ENCODE data around the gene TNNT3.
"Not testable (repeated sequence)": the region's sequence is repeated elsewhere in the genome, so short reads cannot be mapped to it uniquely, and the experiment has no call there.

The TNNT3 gene

GRCh38 chr11:1881442-1882264, 37.9 kb upstream of the TNNT3 start:
- no peak for DNase-seq

DNA sequence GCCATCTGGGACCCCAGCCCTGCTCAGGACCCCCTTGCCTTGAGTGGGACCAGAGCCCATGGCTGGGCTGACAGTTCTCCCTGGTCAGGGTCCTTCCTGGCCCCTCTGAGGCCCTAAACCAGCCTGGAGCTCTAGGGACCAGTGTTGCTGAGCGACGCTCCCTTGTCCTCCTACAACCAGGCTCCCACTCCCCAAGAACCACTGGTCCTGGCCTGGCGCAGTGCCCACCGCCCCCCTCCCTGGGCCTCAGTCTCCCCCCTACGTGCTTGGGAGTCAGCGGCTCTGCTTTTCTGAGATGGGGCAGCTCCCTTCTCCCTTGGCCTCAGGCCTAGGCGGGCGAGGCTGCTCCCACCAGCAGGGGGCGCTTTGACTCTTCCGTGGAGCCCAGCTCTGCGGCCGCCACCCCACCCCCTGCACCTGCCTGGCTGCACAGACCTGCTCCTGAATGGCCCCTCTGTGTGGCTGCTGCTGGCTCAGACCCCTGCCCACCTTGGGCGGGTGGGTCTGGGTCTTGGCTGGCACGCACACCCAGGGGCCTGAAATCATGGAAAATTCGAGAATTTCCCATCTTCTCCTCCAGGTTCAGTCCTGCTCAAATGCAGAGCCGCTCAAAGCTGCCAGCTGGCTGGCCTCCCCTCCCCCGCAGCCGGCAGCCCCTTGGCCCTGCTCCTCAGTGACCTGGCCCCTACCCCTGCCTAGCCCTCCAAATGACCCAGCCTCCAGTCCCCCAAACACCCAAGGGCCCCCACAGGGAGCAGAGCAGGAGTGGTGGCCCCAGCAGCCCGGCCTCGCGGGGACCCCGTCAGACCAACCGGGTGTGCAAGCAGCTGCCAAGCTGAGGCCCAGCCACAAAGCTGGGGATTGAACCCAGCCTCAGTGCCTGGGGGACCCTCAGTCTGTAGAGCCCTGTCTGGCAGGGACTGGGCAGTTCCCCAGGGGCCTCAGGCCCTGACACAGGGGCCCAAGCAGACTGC, 37.0 kb upstream of the TNNT3 start:
- peak; percentile 79 for DNase-seq

DNA sequence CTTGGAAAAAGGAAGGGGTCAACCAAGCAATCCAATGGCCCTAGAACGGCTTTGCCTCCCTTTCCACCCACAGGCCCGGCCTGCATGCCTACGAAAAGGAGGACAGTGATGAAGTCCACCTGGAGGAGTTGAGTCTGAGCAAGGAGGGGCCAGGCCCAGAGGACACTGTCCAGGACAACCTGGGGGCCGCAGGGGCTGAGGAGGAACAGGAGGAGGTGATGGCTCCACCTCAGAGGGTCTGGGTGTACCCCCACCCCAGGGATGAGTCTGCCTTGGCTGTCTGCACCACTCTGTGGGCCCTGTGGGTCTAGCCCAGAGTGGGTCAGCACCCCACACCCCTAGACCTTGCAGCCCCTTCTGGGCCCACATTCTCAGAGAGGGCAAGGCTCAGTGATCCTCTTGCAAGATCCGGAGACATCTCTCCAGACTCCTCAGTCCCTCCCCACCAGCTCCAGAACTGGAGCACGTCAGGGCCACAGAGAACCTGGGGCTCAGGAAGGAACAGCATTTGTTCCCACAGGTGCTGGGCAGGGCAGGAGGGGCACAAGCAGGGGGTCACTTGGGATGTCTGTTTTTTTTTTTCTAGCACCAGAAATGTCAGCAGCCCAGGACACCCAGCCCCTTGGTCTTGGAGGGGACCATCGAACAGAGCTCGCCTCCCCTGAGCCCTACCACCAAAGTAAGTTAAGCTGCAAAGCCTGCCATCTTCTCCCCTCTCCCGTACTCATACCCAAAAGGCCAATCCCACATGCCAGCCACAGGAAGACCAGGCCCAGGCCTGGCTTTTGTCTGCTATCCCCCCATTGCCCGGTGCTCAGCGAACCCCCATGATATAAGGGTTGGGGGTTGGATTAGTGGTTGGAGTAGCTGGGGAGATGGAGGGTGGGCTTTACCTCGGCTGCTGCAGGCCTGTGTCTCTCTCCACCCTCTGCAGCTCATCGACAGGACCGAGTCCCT, 35.9 kb upstream of the TNNT3 start:
- DNase-seq, result no peak

DNA sequence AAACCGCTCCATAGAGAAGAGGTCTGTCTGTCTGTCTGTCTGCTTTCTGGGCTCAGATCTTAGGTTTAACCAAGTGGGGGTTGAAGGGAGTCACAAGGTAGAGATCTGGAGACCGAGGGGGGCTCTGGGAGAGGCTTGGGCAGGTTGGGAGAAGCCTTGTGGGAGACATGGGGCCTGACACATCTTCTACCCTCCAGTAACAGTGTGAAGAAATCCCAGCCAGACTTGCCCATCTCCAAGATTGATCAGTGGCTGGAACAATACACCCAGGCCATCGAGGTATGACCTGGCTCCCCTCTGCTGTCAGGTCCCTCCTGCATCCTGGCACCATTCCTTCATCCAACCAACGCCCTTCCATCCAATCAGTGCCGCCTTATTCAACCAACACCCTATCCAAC, 35.2 kb upstream of the TNNT3 start:
- DNase-seq, result no peak

DNA sequence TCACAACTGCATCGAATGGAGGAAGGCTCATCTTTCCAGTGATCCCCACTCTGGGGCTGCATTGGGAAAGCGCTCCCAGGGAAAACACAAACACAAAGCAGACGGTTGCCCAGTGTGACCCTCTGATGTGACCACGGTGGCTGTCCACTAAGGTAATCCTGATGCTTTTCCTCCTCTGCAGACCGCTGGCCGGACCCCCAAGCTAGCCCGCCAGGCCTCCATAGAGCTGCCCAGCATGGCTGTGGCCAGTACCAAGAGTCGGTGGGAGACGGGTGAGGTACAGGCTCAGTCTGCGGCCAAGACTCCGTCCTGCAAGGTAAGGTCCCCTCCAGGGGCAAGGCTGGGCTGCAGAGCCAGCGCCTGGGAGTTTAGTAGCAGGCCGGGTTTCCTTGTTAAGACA, 33.0 kb upstream of the TNNT3 start:
- DNase-seq, result not testable (repeated sequence)

- no peak for DNase-seq
Measured at GRCh38 chr11:1887451-1888346, 31.8 kb upstream of the TNNT3 start.

GRCh38 chr11:1888347-1888753, 31.2 kb upstream of the TNNT3 start:
- DNase-seq, result no peak

DNA sequence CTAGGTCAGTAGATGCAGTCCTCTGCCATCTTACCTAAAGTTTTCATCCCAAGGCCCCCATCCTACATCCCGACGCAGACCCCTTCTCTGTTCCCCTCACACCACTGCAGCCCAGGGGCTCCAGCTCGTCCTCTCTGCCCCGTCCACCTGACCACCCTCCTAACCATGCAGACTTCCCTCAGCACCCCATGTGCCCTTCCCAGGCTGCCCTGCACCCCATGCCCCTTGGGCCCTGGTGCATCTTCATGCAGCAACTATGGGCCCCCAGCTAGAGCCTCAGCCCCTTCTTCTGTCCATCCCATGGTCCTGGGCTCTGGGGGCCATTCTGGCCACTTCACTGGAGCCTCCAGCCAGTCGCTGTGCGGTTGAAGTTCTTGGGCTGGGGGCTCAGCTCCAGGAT, 30.7 kb upstream of the TNNT3 start:
- DNase-seq, result no peak

DNA sequence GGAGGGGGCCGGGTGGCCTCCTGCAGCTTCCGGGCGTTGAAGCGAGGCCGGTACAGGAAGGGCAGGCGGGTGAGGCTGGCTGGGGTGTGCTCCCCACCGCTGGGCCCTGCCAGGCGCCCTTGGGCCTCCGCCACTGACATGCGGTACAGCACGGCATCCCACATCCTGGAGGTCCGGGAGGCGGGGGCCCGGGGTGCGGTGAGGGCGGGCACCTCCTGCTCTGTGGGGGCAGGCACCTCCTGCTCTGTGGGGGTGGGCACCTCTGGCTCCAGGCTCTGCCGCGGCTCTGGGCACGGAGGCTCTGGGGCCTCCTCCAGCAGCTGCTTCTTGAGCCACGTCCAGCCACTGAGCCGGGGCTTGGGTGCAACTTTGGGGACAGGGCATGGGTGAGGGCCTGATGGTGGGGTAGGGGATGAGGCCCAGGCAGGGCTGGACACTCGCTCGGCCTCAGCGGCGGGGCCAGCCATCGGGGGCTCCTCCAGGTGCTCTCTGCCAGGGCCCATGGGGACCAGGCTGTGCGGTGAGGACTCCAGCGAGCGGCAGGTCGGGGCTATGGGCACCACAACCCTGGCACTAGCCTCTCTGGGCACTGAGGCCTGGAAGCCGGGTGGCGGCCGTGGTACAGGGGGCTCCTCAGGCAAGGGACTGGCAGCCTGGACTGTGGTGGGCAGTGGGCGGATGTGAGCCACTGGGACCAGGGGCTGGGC, 30.1 kb upstream of the TNNT3 start:
- DNase-seq, result peak; percentile 73

DNA sequence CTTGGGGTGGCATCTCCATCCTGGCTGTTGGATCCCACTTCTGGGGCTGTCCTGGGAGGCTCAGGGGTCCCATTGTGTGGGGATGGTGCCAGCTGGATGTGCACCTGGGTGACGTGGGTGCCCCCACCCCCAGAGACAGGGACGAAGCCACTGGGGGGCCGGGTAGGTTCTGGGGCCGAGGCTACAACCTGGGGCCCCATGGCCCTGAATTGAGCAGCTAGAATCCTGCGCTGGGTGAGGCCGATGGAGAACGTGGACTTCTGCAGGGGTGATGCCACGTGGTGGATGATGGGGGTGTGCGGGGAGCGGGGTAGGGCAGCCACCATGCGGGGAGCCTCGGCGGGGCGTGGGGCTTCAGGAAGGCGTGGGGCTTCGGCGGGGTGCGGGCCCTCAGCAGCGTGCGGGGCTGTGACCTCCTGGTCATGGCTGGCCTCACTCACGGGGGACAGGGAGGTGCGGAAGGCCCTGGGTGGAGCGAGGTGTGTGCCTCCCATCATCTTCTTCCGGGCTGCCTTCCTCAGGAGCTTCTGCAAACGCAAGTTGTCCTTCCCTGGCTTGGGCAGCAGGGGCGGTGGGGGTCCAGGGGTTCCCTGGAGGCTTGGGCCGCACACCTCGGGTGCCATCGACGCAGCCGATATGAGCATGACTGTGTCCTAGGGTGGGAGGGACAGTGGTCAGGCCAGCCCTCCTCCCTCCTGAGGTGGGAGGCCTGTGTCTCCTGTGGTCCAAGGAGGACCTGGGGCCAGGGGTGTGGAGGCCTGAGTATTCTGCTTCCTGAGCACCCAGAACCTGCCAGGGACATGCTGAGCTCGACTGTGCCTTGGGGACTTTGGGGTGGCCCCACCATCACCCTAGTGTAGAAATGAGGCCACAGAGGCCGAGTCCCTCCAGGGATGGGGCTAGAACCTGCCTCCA, 29.3 kb upstream of the TNNT3 start:
- DNase-seq, result no peak

DNA sequence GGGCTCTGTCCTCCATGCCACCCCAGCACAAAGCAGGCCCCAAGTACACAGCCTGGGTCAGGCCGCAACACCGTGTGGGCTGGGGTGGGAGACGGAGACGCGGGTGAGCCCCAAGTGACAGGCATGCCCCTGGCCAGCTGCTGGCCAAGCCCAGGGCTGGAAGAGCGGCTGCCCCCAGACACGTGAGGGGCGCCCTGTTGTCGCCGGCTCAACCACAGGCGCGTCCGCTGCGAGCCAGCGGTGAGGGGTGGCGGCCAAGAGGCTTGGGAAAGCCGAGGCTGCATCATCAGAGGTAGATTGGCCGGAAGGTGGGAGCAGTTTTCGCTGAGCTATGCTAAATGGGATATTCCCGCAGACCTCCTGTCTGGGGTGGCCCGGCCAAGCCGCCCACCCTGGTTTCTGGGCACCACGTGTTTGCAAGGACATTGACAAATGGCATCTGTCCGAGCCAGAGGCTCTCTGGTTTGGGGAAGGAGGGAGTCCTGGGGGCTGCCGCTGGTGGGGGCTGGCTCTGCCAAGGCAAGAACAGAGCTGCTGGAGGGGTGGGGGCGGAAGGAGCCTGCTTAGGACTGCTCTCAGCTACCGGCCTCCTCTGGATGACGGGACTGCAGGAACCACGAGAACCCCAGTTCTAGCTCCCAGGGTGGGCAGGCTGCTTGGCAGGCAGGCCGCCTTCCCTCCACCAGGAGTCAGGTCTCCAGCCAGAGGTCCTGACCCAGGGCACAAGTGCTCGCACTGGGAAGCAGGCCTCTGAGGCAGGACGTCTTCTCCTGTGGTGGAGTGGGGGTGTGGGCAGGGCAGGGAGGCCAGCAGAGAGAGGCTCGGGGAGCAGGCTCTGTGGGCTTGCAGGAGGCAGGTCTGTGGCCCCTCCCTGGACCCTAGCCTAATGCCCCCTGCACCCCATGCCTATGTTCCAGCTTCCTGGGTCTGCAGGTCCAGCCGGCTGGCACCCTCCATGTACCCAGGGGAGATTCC, 28.4 kb upstream of the TNNT3 start:
- DNase-seq, result no peak

DNA sequence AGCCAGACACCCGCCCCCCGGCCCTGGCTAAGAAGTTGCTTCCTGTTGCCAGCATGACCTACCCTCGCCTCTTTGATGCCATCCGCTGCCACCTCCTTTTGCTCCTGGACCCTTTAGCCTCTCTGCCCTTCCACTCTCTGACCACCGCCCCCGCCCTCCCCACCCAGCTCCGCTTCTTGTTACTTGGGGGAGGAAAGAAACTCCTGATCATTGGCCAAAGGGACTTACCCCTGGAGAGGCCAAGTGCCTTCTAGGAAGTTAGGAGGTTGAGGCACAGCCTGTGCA, 27.7 kb upstream of the TNNT3 start, which contains the start of gene PRR33:
Gene PRR33 (minus strand): TSS at position 65 of the 285 bp plus-strand sequence. CDS start 1,311 bp downstream, outside the sequence.
- DNase-seq, result no peak

GRCh38 chr11:1892116-1892515, 27.4 kb upstream of the TNNT3 start:
- no peak for DNase-seq

DNA sequence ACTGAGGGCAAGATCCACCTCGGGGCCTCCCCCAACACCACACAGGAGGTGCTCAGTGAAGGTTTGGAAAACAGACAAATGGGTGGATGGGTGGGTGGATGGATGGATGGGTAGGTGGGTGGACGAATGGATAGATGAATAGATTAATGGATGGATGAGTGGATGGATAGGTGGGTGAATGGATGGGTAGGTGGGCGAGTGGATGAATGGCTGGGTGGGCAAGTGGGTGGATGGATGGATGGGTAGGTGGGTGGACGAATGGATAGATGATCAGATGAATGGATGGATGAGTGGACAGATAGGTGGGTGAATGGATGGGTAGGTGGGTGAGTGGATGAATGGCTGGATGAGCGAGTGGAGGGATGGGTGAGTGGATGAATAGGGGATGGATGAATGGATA, 26.9 kb upstream of the TNNT3 start:
- DNase-seq, result no peak

GRCh38 chr11:1893581-1894359, 25.7 kb upstream of the TNNT3 start:
- no peak for DNase-seq

DNA sequence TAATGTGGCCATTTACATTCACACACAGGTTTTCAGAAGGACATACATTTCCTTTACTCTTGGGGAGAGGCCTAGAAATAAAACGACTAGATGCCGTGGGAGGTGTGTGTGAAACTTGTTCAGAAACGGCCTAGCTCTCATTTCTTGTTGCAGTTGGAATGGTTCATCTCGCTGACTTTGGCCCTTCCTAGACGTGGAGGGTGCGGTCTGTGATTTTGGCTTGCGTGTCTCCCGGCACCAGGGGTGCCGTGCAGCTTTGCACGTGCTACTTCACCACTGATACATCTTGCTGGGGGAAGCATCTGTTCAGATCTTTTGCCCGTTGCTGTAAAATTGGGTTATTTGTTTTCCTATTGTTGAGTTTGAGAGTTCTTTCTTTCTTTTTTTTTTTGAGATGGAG, 24.7 kb upstream of the TNNT3 start:
- no peak for DNase-seq

DNA sequence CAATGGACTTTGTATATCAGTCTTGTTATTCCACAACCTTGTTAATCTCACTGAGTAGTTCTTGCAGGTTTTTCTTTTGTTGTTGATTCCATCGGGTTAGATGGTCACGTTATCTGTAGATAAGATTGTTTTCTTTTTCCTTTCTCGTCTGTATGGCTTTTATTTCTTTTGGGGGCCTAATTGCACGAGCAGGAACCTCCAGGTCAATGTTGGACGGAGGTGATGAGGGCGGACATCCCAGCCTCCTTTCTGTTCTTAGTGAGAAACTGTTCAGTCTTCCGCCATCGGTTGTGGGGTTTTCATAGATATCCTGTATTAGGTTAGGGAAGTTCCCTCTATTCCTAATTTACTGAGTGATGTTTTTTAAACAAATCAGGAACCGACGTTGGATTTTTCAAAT, 23.0 kb upstream of the TNNT3 start:
- no peak for DNase-seq

- DNase-seq, result no peak
Measured at GRCh38 chr11:1896923-1897322, 22.6 kb upstream of the TNNT3 start.

Data from activated naive CD4-positive, alpha-beta T cell treated with Interleukin-2 at 50 U/mL for 16 hours (primary cell).